Skeletal muscle tissue (tissue), 4 donors: ENCODE measurements around the gene SMARCC2. TPM values are rescaled to one million over a fixed set of nuclear protein-coding genes. Genes with fewer than 3 reads are reported as not detected.

Source experiments
- H3K27ac ChIP-seq: one replicate; pipeline ENCODE4 v1.7.0; 2013; ENCODE audit warnings: mild to moderate bottlenecking, low read depth, low read length, inconsistent platforms
- H3K27me3 ChIP-seq, 3 donors: one replicate each; pipeline ENCODE4 v1.7.0; 2013; ENCODE audit warnings: low read length in 3 of 3; ENCODE audit not compliant: control insufficient read depth in 3 of 3, insufficient read depth in 3 of 3
- H3K36me3 ChIP-seq, 3 donors: one replicate each; pipeline ENCODE4 v1.7.0; 2013; ENCODE audit warnings: low read length in 3 of 3; ENCODE audit not compliant: control insufficient read depth in 3 of 3, insufficient read depth in 3 of 3
- H3K4me1 ChIP-seq, 3 donors: one replicate each; pipeline ENCODE4 v1.7.0; 2013; ENCODE audit warnings: low read length in 3 of 3, mild to moderate bottlenecking in 3 of 3; ENCODE audit not compliant: control insufficient read depth in 3 of 3, insufficient read depth in 3 of 3
- H3K4me3 ChIP-seq, 3 donors: one replicate each; pipeline ENCODE4 v1.7.0; 2013; ENCODE audit warnings: low read length in 3 of 3
- H3K9ac ChIP-seq, 3 donors: one replicate each; pipeline ENCODE4 v1.7.0; 2013; ENCODE audit warnings: low read length in 3 of 3, mild to moderate bottlenecking in 3 of 3, moderate library complexity in 2 of 3, low read depth in 1 of 3
- H3K9me3 ChIP-seq, 3 donors: one replicate each; pipeline ENCODE4 v1.7.0; 2013; ENCODE audit warnings: low read length in 3 of 3; ENCODE audit not compliant: control insufficient read depth in 3 of 3
- total RNA-seq: library from RNA; depleted of rRNA; stranded (reverse); fragments of >200 nt; gene quantifications from one replicate; pipeline ENCODE4 v1.2.3, GENCODE V29; 2014
- donor health status: Osteomylitis.

Gene SMARCC2
- total RNA-seq, 1 donor from 2014 or later = 43.8 TPM

DNA sequence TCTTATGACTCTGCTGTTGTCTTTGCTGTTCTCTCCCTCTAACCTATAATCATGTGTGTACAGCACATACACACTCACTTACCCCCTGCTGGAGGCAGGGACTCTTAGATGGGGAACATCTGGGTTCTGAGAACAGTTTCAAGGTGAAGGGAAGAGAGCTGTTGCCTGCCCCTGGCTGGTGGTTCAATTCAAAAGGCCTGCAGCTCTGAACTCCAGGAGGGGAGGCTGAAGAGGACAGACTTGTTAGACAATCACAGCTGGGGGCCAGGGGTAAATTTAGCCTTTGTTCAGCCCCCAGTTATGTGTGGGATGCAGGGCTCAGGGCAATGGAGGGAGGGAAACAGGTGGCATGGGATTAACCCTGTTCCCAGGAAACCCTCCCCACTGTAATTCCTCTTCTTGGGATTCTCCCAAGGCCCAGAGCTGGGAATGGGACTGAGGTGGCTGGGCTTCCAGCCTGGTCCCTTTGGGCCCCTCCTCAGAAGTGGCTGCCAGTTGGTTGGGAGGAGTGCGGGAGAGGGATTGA, 35.0 kb downstream of the SMARCC2 start:
- H3K4me1 ChIP-seq = peaks cover 31 to 54% (median 45%) of the 10 kb centered on the region in 3 donors
- H3K9ac ChIP-seq = peak overlapping the region; percentile 51 to 92 (median 88)
- peak overlapping the region; percentile 98 for H3K27ac ChIP-seq
- no peaks in the 10 kb centered on the region for H3K27me3 ChIP-seq
- no peaks in the 10 kb centered on the region for H3K9me3 ChIP-seq
- peak overlapping the region; percentile 60 to 83 (median 81) for H3K4me3 ChIP-seq
- peaks cover 9 to 13% (median 10%) of the 10 kb centered on the region in 3 donors for H3K36me3 ChIP-seq

DNA sequence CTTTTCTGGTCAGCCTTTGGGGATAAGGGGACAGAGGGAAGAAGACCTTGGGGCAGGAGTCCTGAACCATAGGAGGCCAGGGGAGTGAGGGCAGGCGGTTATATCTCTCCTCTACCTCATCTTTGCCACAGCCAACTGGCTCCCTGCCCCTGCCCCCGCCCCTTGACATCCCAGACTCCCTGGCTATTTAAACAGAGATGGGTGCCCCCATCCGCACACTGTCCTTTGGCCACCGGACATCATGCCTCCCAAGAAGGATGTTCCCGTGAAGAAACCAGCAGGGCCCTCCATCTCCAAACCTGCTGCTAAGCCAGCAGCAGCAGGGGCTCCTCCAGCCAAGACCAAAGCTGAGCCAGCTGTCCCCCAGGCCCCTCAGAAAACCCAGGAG, 35.6 kb downstream of the SMARCC2 start:
- H3K27ac ChIP-seq = peak overlapping the region; percentile 98
- H3K9ac ChIP-seq = peak overlapping the region; percentile 67 to 92 (median 88)
- H3K4me1 ChIP-seq = peaks cover 31 to 48% (median 41%) of the 10 kb centered on the region in 3 donors
- peak overlapping the region; percentile 60 to 83 (median 81) for H3K4me3 ChIP-seq
- H3K9me3 ChIP-seq = no peaks in the 10 kb centered on the region
- no peaks in the 10 kb centered on the region for H3K27me3 ChIP-seq
- H3K36me3 ChIP-seq = peaks cover 9 to 13% (median 10%) of the 10 kb centered on the region in 3 donors

DNA sequence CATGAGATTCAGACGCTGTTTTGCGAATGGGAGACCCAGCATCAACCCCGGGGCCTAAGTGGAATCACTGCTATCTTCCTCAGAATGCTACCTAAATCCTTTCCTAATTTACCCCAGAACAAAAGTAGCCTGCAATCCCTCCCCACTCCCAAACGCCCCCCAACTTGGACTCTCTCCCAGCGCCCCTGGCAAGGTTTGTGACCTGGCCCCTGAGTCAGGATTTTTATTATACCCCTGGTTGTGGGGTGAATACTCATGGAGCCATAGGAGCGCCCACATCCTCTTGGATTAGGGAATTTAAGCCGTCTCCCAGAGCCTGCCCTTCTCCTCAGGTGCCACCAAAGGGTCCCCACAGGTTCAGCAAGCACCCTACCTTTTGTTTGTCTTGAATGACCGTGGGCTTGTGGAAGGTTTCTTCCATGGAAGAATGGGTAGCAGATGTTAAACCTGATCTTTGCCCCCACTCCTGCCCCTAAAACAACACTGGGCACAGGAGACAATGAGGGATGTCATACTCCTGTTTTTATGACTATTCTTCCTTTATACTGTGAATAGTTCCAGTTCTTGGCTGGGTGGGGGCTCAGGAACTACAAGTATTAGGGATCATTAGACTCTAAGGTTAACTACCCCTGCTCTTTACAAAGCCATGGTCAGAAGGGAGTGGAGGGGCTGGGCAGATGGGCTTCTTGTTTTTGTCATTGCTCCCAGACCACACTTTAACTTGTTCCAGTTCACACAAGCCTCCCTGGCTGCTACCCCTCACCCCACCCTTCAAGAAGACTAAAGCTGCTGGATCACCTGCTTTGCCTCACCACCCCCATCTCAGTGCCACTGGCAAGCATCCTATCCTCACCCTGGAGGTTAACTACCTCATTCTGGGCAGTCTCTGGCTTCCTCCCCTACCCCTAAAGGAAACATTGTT, 36.3 kb downstream of the SMARCC2 start:
- Histone ChIP-seq H3K36me3 (peaks cover 7 to 13% (median 10%) of the 10 kb centered on the region in 3 donors), H3K4me1 (peaks cover 31 to 48% (median 41%) of the 10 kb centered on the region in 3 donors), H3K9ac (peak overlapping the region; percentile 86 to 92 (median 88)), H3K27ac (peak overlapping the region; percentile 98), H3K4me3 (peak overlapping the region; percentile 81 to 88 (median 83)), H3K9me3 (no peaks in the 10 kb centered on the region), H3K27me3 (no peaks in the 10 kb centered on the region)

DNA sequence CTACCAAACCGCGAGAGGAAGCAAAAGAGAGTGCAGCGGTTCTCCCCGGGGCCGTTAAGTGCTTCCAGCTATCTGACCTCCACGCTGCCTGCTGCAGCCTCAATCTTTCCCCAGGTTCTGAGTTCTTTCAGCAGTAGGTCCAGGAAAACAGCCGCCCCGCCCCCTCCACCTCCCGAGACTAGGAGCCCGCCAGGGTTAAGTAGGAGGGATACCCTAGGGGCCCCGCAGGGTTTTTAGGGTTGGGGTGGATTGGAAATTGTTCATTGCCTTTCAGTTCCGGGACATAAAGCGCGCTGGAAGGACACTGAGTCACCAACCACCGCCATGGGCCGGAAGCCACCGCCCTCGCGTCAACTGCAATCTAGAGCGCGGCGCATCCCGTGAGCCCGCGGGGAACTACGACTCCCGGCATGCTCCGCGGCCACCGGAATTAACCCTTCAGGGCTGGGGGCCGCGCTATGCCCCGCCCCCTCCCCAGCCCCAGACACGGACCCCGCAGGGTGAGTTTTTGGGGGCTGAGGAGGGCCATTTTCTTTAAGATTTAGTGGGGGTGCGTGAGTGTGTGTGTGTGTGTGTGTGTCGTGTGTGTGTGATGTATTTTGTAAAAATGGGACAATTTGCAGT, 37.0 kb downstream of the SMARCC2 start, which contains the start of gene MYL6B:
MYL6B (plus strand) TSS at position 456 of the 624 bp plus-strand sequence. CDS start 1,332 bp downstream, outside the sequence.
- H3K4me1 ChIP-seq = peaks cover 27 to 43% (median 37%) of the 10 kb centered on the region in 3 donors
- no peaks in the 10 kb centered on the region for H3K27me3 ChIP-seq
- no peaks in the 10 kb centered on the region for H3K9me3 ChIP-seq
- peaks cover 7 to 13% (median 10%) of the 10 kb centered on the region in 3 donors for H3K36me3 ChIP-seq
- peak within 1 kb of the TSS; percentile 88 to 95 (median 92) for H3K9ac ChIP-seq
- peak within 1 kb of the TSS; percentile 81 to 88 (median 83) for H3K4me3 ChIP-seq
- H3K27ac ChIP-seq = peak within 1 kb of the TSS; percentile 98

DNA sequence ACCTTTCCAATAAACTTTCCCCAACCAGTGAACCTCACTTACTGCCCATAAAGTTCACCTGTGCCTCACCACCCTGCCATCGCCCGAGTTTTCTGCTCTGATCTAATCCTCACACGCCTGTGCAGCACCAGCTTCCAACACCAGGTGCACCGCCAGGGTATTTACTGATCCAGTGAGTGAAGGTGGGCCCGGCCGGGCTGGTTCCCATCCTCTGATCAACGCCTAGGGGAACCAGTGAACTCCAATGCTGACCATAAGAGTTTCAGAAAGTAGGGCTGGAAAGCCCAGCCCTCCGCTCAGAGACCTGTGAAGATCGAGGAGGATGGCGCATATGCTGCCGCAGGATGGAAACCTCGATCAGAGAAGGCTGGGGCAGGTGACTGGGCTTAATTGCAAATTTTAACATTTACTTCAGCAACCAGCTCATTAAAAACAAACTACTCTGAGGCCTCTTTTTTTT, 37.6 kb downstream of the SMARCC2 start:
- Histone ChIP-seq H3K27ac (peak overlapping the region; percentile 98), H3K9ac (peak overlapping the region; percentile 88 to 95 (median 92)), H3K27me3 (no peaks in the 10 kb centered on the region), H3K4me1 (peaks cover 29 to 41% (median 35%) of the 10 kb centered on the region in 3 donors), H3K9me3 (no peaks in the 10 kb centered on the region), H3K4me3 (peak overlapping the region; percentile 81 to 88 (median 83)), H3K36me3 (peaks cover 7 to 13% (median 10%) of the 10 kb centered on the region in 3 donors)

DNA sequence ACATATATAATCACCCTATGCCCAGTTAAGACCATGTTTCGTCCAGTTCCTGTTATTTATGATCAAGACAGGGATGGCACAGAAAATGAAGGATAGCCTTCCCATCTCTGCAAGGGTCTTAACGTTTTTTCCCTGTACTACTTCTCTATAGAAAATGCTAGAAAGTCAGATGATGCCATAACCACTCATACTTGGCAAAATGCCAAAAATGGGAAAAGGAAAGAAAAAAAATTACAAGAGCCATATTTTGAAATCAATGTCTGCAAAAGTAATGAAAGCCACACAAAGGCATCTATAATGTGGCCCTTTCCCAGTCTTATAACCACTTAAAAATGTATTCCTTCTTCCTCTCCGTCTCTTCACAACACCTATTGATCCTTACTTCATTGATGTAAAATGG, 38.7 kb downstream of the SMARCC2 start:
- no peaks in the 10 kb centered on the region for H3K9me3 ChIP-seq
- no peak overlapping the region for H3K9ac ChIP-seq
- H3K4me1 ChIP-seq = peaks cover 30 to 39% (median 32%) of the 10 kb centered on the region in 3 donors
- H3K4me3 ChIP-seq = no peak overlapping the region
- no peak overlapping the region for H3K27ac ChIP-seq
- H3K27me3 ChIP-seq = no peaks in the 10 kb centered on the region
- peaks cover 4 to 10% (median 9%) of the 10 kb centered on the region in 3 donors for H3K36me3 ChIP-seq

DNA sequence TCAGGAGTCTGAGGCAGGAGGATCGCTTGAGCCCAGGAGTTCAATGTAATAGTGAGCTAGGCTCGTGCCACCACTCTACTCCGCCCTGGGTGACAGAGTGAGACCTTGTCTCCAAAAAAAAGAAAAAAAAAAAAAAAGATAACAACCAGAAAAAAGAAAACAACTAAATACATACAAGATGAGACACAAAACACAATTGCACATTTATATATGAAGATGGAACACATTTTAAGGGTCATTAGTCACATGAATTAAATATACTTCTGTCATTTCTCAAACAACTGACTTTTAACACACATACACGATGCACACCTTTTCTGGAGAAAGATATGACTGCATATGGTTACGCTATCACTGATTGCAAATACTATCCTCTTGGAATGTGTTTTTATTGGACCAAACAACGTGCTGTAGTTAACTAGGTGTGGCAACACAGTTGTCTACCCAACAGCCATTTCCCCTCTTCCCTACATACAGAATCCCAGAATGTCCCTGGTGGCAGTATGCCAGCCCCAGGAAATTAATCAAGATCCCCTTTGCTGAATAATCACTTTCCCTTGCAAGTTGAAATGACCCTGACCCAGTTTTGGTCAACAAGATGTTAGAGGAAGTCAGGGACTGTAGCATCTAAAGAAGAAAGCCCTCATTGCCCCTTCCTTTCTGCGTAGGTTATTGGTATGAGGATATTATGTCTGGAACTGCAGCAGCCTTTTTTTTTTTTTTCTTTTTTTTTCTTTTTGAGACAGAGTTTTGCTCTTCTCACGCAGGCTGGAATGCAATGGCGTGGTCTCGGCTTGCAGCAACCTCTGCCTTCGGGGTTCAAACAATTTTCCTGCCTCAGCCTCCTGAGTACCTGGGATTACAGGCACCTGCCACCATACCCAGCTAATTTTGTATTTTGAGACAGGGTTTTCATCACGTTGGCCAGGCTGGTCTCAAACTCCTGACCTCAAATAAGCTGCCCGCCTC, 42.5 kb downstream of the SMARCC2 start:
- H3K27ac ChIP-seq = no peak overlapping the region

DNA sequence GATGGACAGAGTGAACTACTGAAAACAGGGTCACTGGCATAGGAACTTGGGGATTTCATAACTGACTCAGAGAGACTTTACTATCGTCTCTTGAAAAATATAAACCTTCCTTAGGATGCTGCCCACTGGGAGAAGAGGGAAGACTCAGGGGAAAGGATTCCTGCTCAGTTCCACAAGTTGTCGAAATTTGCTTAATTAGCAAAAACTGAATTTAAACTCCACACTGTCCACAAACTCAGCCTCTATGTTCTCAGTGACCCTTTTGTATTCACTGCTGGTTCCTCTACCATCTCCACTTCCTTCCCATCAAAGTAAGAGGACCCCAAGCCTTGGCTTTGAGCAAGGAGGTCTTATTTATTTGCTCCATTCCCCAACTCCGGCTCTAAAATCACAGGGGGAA, 44.1 kb downstream of the SMARCC2 start:
- no peak overlapping the region for H3K27ac ChIP-seq
- H3K27me3 ChIP-seq = no peaks in the 10 kb centered on the region
- H3K9ac ChIP-seq = no peak overlapping the region
- no peak overlapping the region for H3K4me3 ChIP-seq
- peaks cover 46 to 48% (median 47%) of the 10 kb centered on the region in 3 donors for H3K36me3 ChIP-seq
- no peaks in the 10 kb centered on the region for H3K9me3 ChIP-seq
- peaks cover 10 to 13% (median 11%) of the 10 kb centered on the region in 3 donors for H3K4me1 ChIP-seq

More for the DNA sequence above, 42.5 kb downstream of the SMARCC2 start:
- H3K27me3 ChIP-seq = no peaks in the 10 kb centered on the region
- peaks cover 35 to 44% (median 36%) of the 10 kb centered on the region in 3 donors for H3K36me3 ChIP-seq
- peaks cover 18 to 20% (median 19%) of the 10 kb centered on the region in 3 donors for H3K4me1 ChIP-seq
- H3K4me3 ChIP-seq = no peak overlapping the region
- H3K9ac ChIP-seq = no peak overlapping the region
- no peaks in the 10 kb centered on the region for H3K9me3 ChIP-seq

DNA sequence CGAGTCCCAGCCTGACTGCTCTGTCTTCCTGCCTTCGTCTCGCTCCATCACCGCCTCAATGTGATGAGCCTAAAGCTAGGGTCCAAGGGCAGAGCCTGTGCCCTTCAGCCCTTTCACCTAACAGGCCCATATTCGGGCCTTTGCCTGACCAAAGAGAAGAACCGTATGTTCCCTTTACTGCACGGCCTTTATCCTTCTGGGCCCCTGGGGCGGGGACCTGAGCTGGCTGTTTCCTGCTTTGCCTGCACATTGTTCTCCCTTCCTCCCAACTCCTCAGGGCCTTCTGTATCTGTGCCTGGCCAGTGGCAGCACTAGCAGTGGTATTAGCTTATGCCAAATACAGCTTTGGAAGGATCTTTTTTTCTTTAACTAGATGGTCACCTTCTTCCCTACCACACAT, 45.4 kb downstream of the SMARCC2 start:
- Histone ChIP-seq H3K27ac (peak overlapping the region; percentile 4), H3K9ac (peak overlapping the region in 1 of 3 donors; percentile 16)

More for the DNA sequence above, 45.4 kb downstream of the SMARCC2 start:
- Histone ChIP-seq H3K36me3 (peaks cover 53 to 54% (median 53%) of the 10 kb centered on the region in 3 donors), H3K4me3 (no peak overlapping the region), H3K4me1 (peaks cover 10 to 13% (median 11%) of the 10 kb centered on the region in 3 donors), H3K9me3 (no peaks in the 10 kb centered on the region), H3K27me3 (no peaks in the 10 kb centered on the region)
